H1 (cell line): ENCODE measurements around the gene ETV7. TPM values are rescaled to one million over a fixed set of nuclear protein-coding genes. Genes with fewer than 3 reads are reported as not detected.

Source experiments
- CTCF ChIA-PET: fragments of 300-600 bp; sonication (Branson Sonifier 250); formaldehyde crosslinking; loops from one replicate; lab custom pipeline; 2021; ENCODE audit not compliant: partially characterized antibody; lab: Charles Lee
- POLR2A ChIA-PET: fragments of 300-600 bp; sonication (Branson Sonifier 250); formaldehyde crosslinking; loops from one replicate; lab custom pipeline; 2021; ENCODE audit warnings: inconsistent platforms; ENCODE audit not compliant: partially characterized antibody; lab: Charles Lee
- DNase-seq, 2 experiments: peaks; one replicate each; pipeline versions ENCODE4 v3.0.0 to v3.0.0-alpha.2; 2010 to 2022; ENCODE audit warnings: low spot score in 2 of 2, low read depth in 1 of 2, mixed read lengths in 1 of 2
- FAIRE-seq: peaks from 2 replicates; lab custom pipeline; 2011; peaks lifted over from hg19 to GRCh38; lab: Jason Lieb, UNC
- H2AFZ ChIP-seq: 2 replicates; pipeline ENCODE4 v1.8.1; 2012; ENCODE audit warnings: low read length, inconsistent platforms
- H2AK5ac ChIP-seq: 2 replicates; pipeline ENCODE4 v1.6.1; 2013; ENCODE audit warnings: low read depth, low read length
- H2BK120ac ChIP-seq: replicated peaks from 2 replicates; pipeline ENCODE3; 2013; ENCODE audit warnings: low read depth, low read length, inconsistent platforms
- H2BK12ac ChIP-seq: 2 replicates; pipeline ENCODE4 v1.6.1; 2013; ENCODE audit warnings: low read depth, low read length
- H2BK15ac ChIP-seq: 2 replicates; pipeline ENCODE4 v1.6.1; 2013; ENCODE audit warnings: low read length
- H2BK20ac ChIP-seq: 2 replicates; pipeline ENCODE4 v1.6.1; 2013; ENCODE audit warnings: low read length
- H2BK5ac ChIP-seq: 2 replicates; pipeline ENCODE4 v1.6.1; 2013; ENCODE audit warnings: low read depth, low read length
- H3K14ac ChIP-seq: 2 replicates; pipeline ENCODE4 v1.6.1; 2013; ENCODE audit warnings: inconsistent platforms; ENCODE audit not compliant: insufficient read length
- H3K18ac ChIP-seq: 2 replicates; pipeline ENCODE4 v1.6.1; 2013; ENCODE audit warnings: low read length; ENCODE audit errors: extremely low read depth
- H3K23ac ChIP-seq: 2 replicates; pipeline ENCODE4 v1.6.1; 2013; ENCODE audit warnings: inconsistent platforms; ENCODE audit not compliant: insufficient read length
- H3K23me2 ChIP-seq: 2 replicates; pipeline ENCODE4 v1.6.1; 2013; ENCODE audit warnings: low read depth, low read length
- H3K27ac ChIP-seq: 2 replicates; pipeline ENCODE4 v1.6.1; 2011; ENCODE audit warnings: low read depth, low read length, inconsistent platforms
- H3K27me3 ChIP-seq, 4 experiments: replicated peaks in 1 of 4; 1 replicate in 1 of 4; 2 replicates in 3 of 4; pipeline versions ENCODE4 v1.6.1 to v1.8.1; 2011 to 2013; ENCODE audit warnings: low read length in 3 of 4, mild to moderate bottlenecking in 3 of 4, inconsistent platforms in 2 of 4, mixed read lengths in 2 of 4, moderate library complexity in 1 of 4; ENCODE audit not compliant: control insufficient read depth in 3 of 4, insufficient read depth in 3 of 4; ENCODE audit errors: extremely low read depth in 1 of 4
- H3K36me3 ChIP-seq, 4 experiments: 2 replicates each; pipeline versions ENCODE4 v1.6.1 to v1.8.1; 2011 to 2013; ENCODE audit warnings: mild to moderate bottlenecking in 4 of 4, low read length in 3 of 4, moderate library complexity in 2 of 4, control low read depth in 1 of 4, inconsistent platforms in 1 of 4; ENCODE audit not compliant: insufficient read depth in 4 of 4, control insufficient read depth in 2 of 4
- H3K4ac ChIP-seq: replicated peaks from 2 replicates; pipeline ENCODE3; 2013; ENCODE audit warnings: low read length, low read depth, mixed read lengths, inconsistent platforms; ENCODE audit not compliant: insufficient read length
- H3K4me1 ChIP-seq, 4 experiments: replicated peaks in 1 of 4; 1 replicate in 1 of 4; 2 replicates in 3 of 4; pipeline versions ENCODE4 v1.6.1 to v1.8.1; 2011 to 2013; ENCODE audit warnings: low read length in 3 of 4, inconsistent platforms in 2 of 4, mixed read lengths in 1 of 4; ENCODE audit not compliant: insufficient read depth in 4 of 4, control insufficient read depth in 3 of 4
- H3K4me2 ChIP-seq, 2 experiments: 2 replicates each; pipeline versions ENCODE4 v1.6.1 to v1.8.1; 2011 to 2013; ENCODE audit warnings: low read depth in 2 of 2, low read length in 2 of 2, control low read depth in 1 of 2, inconsistent platforms in 1 of 2, mild to moderate bottlenecking in 1 of 2; ENCODE audit not compliant: insufficient read depth in 1 of 2
- H3K4me3 ChIP-seq, 4 experiments: fragments of 200-600, 300-600 bp in 1 of 4; sonication (generic), shearing (Covaris generic), sonication (Bioruptor Twin) in 1 of 4; 2 replicates each; pipeline versions ENCODE4 v1.5.1 to v1.8.1; 2011 to 2016; ENCODE audit warnings: low read length in 4 of 4, low read depth in 3 of 4, control low read depth in 2 of 4, inconsistent platforms in 2 of 4, mild to moderate bottlenecking in 2 of 4, mixed read lengths in 1 of 4, moderate library complexity in 1 of 4; ENCODE audit not compliant: insufficient read depth in 2 of 4; ENCODE audit errors: extremely low read depth in 1 of 4
- H3K56ac ChIP-seq: replicated peaks from 2 replicates; pipeline ENCODE3; 2013; ENCODE audit warnings: low read depth, mild to moderate bottlenecking, mixed read lengths, low read length, inconsistent platforms; ENCODE audit not compliant: insufficient read length
- H3K79me1 ChIP-seq: 2 replicates; pipeline ENCODE4 v1.6.1; 2013; ENCODE audit warnings: low read depth, low read length, control low read depth
- H3K79me2 ChIP-seq, 2 experiments: 2 replicates each; pipeline versions ENCODE4 v1.6.1 to v1.8.1; 2012 to 2013; ENCODE audit warnings: low read length in 2 of 2, mild to moderate bottlenecking in 2 of 2, inconsistent platforms in 1 of 2; ENCODE audit not compliant: insufficient read depth in 2 of 2, control insufficient read depth in 1 of 2
- H3K9ac ChIP-seq, 4 experiments: replicated peaks in 1 of 4; 1 replicate in 1 of 4; 2 replicates in 3 of 4; pipeline versions ENCODE4 v1.6.1 to v1.8.1; 2011 to 2013; ENCODE audit warnings: low read depth in 3 of 4, low read length in 3 of 4, control low read depth in 2 of 4, mild to moderate bottlenecking in 2 of 4, moderate library complexity in 2 of 4, inconsistent platforms in 1 of 4; ENCODE audit errors: extremely low read depth in 1 of 4
- H3K9me3 ChIP-seq, 2 experiments: 2 replicates each; pipeline versions ENCODE4 v1.6.1 to v1.8.1; 2012 to 2013; ENCODE audit warnings: mild to moderate bottlenecking in 2 of 2, moderate library complexity in 2 of 2, control low read depth in 1 of 2, inconsistent platforms in 1 of 2, low read depth in 1 of 2, low read length in 1 of 2, mixed read lengths in 1 of 2; ENCODE audit not compliant: insufficient read depth in 2 of 2
- H4K20me1 ChIP-seq, 2 experiments: replicated peaks in 1 of 2; 2 replicates each; pipeline versions ENCODE3 to v1.8.1; 2011 to 2013; ENCODE audit warnings: inconsistent platforms in 2 of 2, low read length in 2 of 2, mild to moderate bottlenecking in 1 of 2; ENCODE audit not compliant: insufficient read depth in 2 of 2, control insufficient read depth in 1 of 2
- H4K5ac ChIP-seq: 2 replicates; pipeline ENCODE4 v1.6.1; 2013; ENCODE audit warnings: low read length, low read depth, mixed read lengths, inconsistent platforms; ENCODE audit not compliant: insufficient read length
- H4K8ac ChIP-seq: 2 replicates; pipeline ENCODE4 v1.8.0; 2013; ENCODE audit warnings: mild to moderate bottlenecking, moderate library complexity, low read length, inconsistent platforms; ENCODE audit not compliant: insufficient read depth; ENCODE audit errors: extremely low read depth
- H4K91ac ChIP-seq: replicated peaks from 2 replicates; pipeline ENCODE3; 2013; ENCODE audit warnings: low read length, mixed read lengths, inconsistent platforms; ENCODE audit not compliant: insufficient read length
- CTBP2 ChIP-seq: IDR thresholded peaks from 2 replicates; pipeline ENCODE4 v1.7.0; 2011; ENCODE audit warnings: borderline replicate concordance, mild to moderate bottlenecking, moderate library complexity, mixed read lengths, low read length; ENCODE audit not compliant: insufficient read depth, insufficient read length
- KDM5A ChIP-seq: fragments of 200-600 bp; IDR thresholded peaks from 2 replicates; pipeline ENCODE4 v1.7.1; 2012; ENCODE audit warnings: mild to moderate bottlenecking, low read length, inconsistent platforms, mixed read lengths
- MAFK ChIP-seq: IDR thresholded peaks from 2 replicates; pipeline ENCODE4 v1.6.1; 2012; ENCODE audit warnings: low read depth, mild to moderate bottlenecking, improper control_type of control experiment, low read length
- RXRA ChIP-seq: IDR thresholded peaks from 2 replicates; pipeline ENCODE4 v1.6.1; 2011; ENCODE audit warnings: low read depth, mild to moderate bottlenecking, low read length, moderate library complexity; ENCODE audit not compliant: insufficient read depth
- SP1 ChIP-seq: IDR thresholded peaks from 2 replicates; pipeline ENCODE4 v1.6.1; 2011; ENCODE audit warnings: low read depth, low read length
- SP2 ChIP-seq: IDR thresholded peaks from 2 replicates; pipeline ENCODE4 v1.6.1; 2012; ENCODE audit warnings: mild to moderate bottlenecking, low read length, inconsistent platforms
- TEAD4 ChIP-seq: IDR thresholded peaks from 2 replicates; pipeline ENCODE4 v1.6.1; 2012; ENCODE audit warnings: low read depth, low read length, inconsistent platforms, mixed read lengths
- WGBS, 2 experiments: shearing (Covaris generic) in 1 of 2; methylation state at CpG; one replicate each; pipeline versions ENCODE4 v1.1.6 to v1.1.7; 2013 to 2015; ENCODE audit warnings: low lambda C conversion rate in 2 of 2, mixed read lengths in 2 of 2, inconsistent platforms in 1 of 2, low coverage in 1 of 2, missing lambda C conversion rate in 1 of 2; ENCODE audit not compliant: insufficient replicate concordance in 2 of 2, insufficient coverage in 1 of 2, insufficient read length in 1 of 2; ENCODE audit errors: extremely low coverage in 1 of 2, missing lambda C conversion rate in 1 of 2; 5-methylcytosine and 5-hydroxymethylcytosine counted together
- polyA plus RNA-seq, 7 experiments: library from polyadenylated mRNA; depleted of rRNA in 3 of 7; stranded (reverse) in 5 of 7; unstranded in 2 of 7; fragments of >200 nt in 5 of 7; fragments of 200-250 nt in 2 of 7; gene quantifications; 1 replicate in 5 of 7; 2 replicates in 1 of 7; 4 replicates in 1 of 7; pipeline versions ENCODE4 v1.2.1 to v1.2.3, GENCODE V29; 2011 to 2013; ENCODE audit warnings: missing spikeins in 2 of 7, mixed read lengths in 2 of 7
- total RNA-seq: library from RNA; stranded (reverse); fragmentation: NEBNext Ultra II Directional; extraction: Animal tissue kit (Norgen Biotek cat#: 25700); gene quantifications from 2 replicates; pipeline ENCODE4 v1.2.1, GENCODE V29; 2021
- TF ChIP-seq, protein P1 (sequence below): IDR thresholded peaks from 2 replicates; pipeline ENCODE4 v1.6.1; 2011; ENCODE audit warnings: low read depth, mild to moderate bottlenecking, low read length; ENCODE audit not compliant: insufficient read depth

The ETV7 gene
- total and polyA plus RNA-seq, 2 of the 8 experiments (the other 6 are each of a cell fraction or from before 2014, with no cell fraction given) = 0.54 to 2.4 TPM

DNA sequence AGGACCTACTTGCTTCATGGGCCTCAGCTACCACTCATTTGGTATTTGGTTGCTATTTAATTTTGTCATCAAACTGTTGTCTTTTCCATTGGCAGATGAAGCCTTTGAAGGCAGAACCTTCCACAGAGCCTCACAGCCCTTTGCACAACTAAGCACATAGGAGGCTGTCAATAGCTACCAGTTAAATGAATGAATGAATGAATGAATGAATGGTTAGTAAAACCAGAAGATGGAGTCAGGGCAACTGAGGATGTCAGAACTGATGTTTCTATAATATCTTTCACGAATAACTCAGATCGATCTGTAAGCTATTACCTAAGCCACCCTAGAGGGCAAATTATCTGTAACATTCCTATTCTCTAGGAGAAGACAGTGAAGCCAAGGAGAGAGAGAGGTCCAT is 69.8 kb downstream of the ETV7 start:
- POLR2A ChIA-PET = no interaction called here
- H3K9me3 ChIP-seq = no peaks in the 10 kb centered on the region
- no peak overlapping the region for H2BK20ac ChIP-seq
- CTCF ChIA-PET = interaction anchor here (0.7 to 14.2 kb wide), 4 partner anchors 14 to 69 kb away, joined by 3 to 137 read pairs (median 6); partner anchors contain the start of gene ETV7
- H3K27me3 ChIP-seq = no peaks in the 10 kb centered on the region; a peak in 1 of 7 replicates
- no peak overlapping the region for H4K5ac ChIP-seq
- no peak overlapping the region for H3K4me3 ChIP-seq
- no peaks in the 10 kb centered on the region for H4K20me1 ChIP-seq
- FAIRE-seq (no peak), DNase-seq (no peak)
- no peaks in the 10 kb centered on the region for H3K79me1 ChIP-seq
- no peak overlapping the region for H3K18ac ChIP-seq
- no peak overlapping the region for H4K8ac ChIP-seq
- H3K4me1 ChIP-seq = peaks cover 0 to 7% (median 1%) of the 10 kb centered on the region in 4 experiments; a peak in 3 of 7 replicates
- TF ChIP-seq SP1 (no peak), RXRA (no peak), CTBP2 (no peak), KDM5A (no peak), MAFK (no peak), TEAD4 (no peak), SP2 (no peak)
- TF ChIP-seq, protein P1, sequence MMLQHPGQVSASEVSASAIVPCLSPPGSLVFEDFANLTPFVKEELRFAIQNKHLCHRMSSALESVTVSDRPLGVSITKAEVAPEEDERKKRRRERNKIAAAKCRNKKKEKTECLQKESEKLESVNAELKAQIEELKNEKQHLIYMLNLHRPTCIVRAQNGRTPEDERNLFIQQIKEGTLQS = no peak
- H3K14ac ChIP-seq = no peak overlapping the region
- H2AFZ ChIP-seq = no peak overlapping the region
- no peak overlapping the region for H2BK120ac ChIP-seq
- whole genome bisulfite sequencing, 2 experiments = 87% methylated on average over 2 of the region's 2 CpGs; no CpG with 5 or more reads in 1 of the 2 experiments
- no peak overlapping the region for H3K56ac ChIP-seq
- H3K23me2 ChIP-seq = no peaks in the 10 kb centered on the region
- no peak overlapping the region for H2BK12ac ChIP-seq
- H2BK15ac ChIP-seq = no peak overlapping the region
- no peak overlapping the region for H3K23ac ChIP-seq
- no peak overlapping the region for H2BK5ac ChIP-seq
- no peak overlapping the region for H3K4me2 ChIP-seq
- H3K9ac ChIP-seq = no peak overlapping the region
- H3K79me2 ChIP-seq = no peaks in the 10 kb centered on the region
- no peak overlapping the region for H4K91ac ChIP-seq
- no peak overlapping the region for H3K4ac ChIP-seq
- H2AK5ac ChIP-seq = no peak overlapping the region
- H3K36me3 ChIP-seq = no peaks in the 10 kb centered on the region
- no peak overlapping the region for H3K27ac ChIP-seq
